Activated gamma-delta T cell treated with Interleukin-2 at 50 U/mL for 16 hours (primary cell): ENCODE data around the gene GTF2H4.

Experiments used
- DNase-seq: peaks from one replicate; pipeline ENCODE4 v3.0.0-alpha.2; 2020

The GTF2H4 gene

DNA sequence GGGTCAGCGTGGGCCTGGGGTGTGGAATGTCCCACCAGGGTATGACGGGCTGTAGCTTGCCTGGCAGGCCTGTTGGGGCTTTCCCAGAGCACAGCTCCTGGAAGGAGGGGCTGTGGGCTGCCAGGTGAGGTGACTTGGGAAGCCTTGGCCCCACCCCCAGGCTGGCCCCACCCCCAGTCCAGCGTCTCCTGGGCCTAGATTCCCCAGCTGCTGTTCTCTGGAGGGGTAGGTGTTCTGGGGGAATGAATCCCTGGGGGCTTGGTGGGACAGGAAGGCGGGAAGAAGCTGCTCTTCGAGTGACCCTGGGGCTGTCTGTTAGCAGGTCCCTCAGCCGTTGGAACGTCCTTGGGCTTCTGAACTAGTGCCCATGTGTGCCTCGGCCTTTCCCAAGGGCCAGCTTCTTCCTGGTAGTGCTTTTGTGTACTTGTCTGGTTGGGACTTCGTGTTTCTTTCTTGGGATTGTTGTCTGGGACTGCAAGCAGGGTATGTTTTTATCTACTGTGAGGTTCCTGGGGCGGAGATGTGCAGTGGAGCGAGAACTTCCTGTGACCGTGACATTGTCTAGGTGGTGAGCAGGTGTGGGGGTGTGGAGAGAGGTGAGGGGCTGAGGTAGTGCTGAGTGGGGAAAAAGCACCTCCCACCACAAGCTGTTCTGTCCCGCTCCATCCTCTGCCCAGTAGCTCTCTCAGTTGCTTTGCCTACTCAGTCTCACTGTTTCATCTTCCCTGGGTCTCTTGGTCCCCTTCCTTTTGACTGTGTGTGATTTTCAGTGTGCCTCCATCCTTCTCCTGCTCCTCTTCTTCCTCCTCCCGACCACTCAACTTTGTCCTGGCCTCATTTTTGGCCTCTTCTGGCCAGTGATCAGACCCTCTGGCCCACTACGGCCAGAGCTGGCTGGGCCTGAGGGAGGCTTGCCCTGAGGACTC lies 25.0 kb upstream of the GTF2H4 start:
- no peak for DNase-seq

DNA sequence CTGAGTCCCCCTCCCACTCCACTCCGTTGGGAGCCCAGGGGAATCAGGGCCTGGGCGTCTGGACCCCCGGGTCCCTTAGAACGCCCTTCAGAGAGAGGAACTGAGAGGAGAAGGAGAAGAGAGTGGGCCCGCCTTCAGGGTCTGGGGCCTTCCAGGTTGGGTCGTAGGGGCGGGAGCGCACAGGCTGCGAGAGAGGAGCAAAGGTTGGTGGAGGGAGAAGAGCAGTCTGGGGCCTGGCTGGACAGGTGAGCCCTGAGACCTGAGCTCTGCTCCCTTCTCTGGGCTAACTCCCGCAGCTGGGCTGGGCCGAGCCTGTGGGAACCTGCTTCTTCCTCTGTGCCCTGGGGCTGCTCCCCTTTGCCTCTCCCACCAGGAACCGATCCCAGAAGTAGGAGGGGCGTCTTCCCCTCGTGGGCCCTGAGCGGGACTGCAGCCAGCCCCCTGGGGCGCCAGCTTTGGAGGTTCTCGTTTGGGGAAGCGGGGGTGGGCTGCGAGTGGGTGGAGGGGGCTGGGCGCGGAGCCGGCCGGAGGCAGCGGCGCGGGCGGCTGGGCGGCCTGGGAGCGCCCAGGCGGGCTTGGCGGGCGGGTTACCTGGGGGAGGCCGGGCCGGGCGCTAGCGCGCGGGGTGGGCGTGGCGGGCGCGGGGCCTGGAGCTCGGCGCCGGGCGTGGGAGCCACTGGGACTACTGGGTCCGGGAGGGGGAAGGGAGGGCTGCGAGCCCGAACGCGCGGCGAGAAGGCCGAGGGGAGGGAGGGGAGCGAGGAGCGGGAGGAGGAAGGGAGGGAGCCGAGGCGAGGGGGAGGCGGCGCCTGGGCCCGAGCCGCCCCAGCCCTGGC lies 24.1 kb upstream of the GTF2H4 start, which contains the start of gene DDR1:
Gene DDR1 (plus strand): TSS at position 835 of the 836 bp plus-strand sequence. CDS start 4,211 bp downstream, outside the sequence.
- peak; percentile 28 for DNase-seq

DNA sequence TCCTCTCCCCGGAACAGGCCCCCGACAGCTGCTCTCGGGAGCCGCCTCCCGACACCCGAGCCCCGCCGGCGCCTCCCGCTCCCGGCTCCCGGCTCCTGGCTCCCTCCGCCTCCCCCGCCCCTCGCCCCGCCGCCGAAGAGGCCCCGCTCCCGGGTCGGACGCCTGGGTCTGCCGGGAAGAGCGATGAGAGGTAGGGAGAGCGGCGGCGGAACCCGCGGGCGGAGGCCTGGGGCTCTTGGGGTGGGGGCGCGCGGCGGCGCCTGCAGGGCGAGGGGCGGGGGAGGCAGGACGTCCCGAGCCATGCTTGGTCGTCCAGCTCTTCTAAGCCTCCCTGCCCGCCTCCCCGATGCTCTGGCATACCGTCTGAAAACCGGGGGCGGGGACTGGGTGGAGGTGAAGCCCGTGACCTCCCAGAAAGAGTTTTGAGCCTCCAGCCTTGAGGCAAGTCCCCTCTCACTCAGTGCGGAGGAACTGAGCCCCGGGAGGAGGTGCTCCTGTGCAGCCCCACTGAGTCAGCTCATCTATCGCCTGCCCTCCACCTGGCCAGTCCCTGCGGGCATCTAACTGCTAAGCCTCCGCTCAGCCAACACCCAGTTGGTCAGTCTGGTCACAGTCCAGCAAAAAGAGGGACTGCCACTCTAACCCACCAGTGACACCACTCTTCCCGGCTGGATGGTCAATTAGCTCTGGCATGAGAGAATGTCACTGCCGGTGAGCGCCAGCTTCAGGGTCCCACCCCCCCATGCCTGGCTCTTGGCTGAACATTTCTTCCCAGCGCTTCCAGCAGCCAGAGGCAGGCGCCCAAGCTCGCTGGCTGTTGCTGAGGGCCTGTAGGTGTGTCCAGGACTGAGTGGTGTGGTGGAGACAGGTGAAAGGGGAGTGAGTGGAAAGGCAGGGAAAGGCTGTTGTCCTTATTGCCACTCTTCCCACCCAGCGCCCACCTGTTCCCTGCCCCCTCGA lies 23.2 kb upstream of the GTF2H4 start:
- peak; percentile 22 for DNase-seq

DNA sequence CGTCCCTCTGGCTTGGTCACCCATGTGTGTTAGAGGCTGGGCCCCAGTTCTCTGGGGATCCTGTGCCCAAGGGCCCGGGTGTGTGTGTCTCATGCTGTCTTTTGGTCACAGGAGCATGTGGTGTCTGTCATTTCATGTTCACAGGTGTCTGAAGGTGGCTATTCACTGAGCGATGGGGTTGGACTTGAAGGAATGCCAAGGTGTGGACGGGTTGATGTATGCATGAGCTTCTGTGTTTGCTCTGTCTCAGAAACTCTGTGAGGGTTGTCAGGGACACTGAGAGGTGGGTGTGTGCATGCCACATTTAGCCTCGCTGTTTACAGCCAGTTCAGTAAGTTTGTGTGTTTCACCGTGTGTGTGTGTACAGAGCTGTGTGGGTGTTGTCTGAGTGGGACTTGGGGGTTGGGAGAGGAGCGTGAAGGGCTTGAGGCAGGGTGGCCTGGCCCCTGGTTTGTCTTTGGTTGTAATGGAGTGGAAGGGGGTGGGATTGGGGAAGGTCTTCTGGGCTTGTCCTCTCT lies 22.5 kb upstream of the GTF2H4 start:
- no peak for DNase-seq

DNA sequence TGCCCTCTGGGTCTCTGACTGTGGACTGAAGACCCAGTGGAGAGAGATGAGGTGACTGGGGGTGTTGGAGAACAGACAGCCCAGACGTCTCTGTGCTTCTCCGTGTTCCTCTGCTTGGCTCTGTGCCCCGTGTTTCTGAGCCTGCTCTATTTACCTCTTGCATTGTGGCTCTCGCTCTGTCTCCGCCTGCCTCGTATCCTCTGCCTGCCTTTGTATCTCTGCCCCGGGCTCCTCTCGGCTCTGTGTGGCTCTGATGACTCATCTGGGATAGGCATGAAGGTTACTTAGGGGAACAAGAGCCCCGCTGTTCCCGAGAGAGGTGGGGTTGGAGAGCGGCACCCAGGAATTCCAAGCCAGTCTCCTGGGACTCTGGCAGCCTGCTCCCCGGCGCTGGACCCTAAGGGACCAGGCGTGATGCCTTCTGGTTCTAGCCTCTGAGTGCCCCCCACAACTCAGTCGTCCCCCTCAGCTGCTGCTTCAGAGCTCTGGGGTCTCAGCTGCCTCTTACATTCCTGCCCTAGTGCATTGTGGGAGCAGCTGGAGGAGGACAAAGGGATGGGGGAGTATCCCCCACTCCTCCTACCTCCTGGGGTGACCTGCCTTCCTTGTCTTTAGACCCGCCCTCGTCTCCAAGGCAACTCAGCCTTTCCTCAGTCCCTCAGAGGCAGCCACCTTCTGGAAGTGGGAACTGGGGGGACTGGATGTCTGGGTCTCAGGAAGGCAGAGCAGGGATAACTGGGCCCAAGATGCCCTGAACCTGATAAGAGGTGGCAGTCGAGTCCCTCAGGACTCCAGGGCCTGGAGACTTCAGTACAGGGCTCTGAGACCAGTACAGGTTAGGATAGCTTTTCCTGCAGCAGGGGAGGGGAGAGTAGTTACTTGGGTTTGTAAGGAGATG lies 21.8 kb upstream of the GTF2H4 start:
- DNase-seq: no peak

DNA sequence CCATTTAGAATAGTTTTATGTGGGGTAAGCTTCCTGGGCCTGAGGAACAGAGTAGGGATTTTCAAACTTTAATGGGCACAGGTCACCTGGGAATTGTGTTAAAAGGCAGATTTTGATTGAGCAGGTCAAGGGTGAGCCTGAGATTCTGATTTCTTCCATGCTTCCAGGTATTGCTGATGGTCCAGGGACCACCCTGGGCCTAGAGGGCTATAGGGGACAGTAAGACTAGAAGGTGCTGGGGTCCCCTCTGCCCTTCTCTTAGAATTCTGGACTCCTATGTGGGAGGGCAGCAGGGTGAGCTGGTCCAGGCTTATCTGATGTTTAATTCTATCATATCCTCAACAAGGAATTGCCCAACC lies 21.1 kb upstream of the GTF2H4 start:
- DNase-seq: no peak

DNA sequence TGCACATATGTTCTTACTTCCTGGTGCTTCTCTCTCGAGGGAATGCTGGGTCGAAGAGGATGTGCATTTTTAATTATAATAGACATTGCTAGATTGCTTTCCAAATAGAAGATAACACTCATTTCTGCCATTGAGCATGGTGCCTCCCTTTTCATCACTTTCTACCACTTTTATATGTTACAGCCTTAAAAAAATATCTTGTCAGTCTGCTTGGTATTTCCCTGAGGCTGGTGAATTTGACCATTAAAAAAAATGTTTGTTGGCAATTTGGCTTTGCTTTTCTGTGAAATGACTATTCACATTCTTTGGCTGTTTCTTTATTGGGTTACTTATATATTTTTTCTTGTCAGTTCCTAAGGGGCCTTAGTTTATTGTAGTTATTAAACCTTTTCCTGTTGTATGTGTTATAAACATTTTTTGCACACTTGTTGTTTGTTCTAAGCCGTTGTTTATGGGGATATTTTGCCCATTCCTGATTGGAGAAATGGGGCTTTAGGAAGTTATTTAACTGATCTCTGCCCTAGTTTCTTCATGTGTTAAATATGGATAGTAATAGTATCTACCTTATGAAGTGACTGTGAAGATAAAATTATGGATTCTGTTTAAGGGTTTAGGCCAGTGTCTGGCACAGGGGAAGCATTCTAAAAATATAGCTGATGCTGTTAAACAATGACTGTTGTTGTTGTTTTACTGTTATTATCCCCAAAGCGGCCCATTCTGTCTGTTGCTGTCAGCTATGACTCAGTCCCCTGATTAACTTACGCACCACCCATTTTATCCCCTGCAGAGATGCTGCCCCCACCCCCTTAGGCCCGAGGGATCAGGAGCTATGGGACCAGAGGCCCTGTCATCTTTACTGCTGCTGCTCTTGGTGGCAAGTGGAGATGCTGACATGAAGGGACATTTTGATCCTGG lies 19.8 kb upstream of the GTF2H4 start:
- DNase-seq: no peak

DNA sequence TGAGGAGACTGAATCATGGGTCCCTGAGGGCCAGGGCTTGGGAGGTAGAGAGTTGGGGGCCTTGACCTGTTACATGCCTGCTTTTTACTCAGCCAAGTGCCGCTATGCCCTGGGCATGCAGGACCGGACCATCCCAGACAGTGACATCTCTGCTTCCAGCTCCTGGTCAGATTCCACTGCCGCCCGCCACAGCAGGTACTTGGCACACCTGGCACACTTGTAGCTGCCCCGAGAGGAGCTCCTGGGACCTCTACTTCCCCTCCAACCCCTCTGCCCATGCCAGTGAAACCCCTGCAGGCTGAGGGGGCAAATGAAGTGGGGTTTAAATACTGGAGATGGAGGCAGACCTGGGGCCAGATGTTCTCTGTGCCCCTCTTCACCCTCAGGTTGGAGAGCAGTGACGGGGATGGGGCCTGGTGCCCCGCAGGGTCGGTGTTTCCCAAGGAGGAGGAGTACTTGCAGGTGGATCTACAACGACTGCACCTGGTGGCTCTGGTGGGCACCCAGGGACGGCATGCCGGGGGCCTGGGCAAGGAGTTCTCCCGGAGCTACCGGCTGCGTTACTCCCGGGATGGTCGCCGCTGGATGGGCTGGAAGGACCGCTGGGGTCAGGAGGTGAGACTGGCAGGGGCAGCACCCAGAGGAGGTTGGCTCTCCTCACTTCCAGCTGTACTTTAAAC lies 19.1 kb upstream of the GTF2H4 start:
- no peak for DNase-seq

DNA sequence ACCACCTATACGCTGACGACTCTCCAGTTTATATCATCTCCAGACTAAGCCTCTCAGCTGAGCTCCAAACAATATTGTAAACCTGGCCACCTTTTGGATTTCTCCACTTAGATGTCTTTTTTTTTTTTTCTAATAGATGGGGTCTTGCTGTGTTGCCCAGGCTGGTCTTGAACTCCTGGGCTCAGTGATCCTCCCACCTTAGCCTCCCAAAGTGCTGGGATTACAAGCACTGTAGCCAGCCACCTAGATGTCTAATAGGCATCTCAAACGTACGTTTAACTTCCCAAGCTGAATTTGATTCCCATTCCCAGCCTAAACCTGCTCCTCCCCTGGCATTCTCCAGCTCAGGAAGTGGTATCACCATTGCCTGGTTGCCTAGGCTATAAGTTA lies 18.5 kb upstream of the GTF2H4 start:
- DNase-seq: no peak

DNA sequence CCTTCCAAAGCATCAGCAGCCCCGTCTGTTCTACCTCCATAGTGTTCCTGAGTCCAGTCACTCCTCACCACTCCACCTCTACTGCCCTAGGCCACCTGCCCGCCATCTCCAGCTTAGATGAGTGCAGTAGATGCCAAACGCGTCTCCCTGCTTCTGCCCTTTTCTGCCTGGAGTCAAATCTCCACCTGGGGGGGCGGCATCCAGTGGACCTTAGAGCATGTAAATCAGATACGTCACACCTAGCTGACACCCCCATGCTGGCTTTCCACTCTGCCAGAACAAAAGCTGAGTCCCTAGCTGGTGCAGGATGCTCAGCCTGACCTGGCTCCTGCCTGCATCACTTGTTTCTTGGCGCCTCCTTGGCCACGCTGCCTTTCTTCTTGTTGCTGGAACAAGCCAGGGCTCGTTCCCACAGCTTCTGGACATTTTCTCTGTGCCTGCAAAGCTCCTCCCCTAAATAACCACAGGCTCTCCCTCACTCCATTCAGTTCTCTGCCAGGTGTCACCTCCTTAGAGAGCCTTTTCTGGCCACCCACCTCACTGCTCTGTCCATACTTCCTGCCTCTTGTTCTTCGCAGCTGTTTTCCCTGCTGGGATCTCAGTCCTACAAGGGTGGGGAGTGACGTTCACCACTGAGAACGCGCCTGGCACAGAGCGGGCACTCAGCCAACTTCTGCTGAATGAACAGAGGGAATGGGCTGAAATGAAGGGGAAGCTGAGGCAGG lies 17.9 kb upstream of the GTF2H4 start:
- no peak for DNase-seq

DNA sequence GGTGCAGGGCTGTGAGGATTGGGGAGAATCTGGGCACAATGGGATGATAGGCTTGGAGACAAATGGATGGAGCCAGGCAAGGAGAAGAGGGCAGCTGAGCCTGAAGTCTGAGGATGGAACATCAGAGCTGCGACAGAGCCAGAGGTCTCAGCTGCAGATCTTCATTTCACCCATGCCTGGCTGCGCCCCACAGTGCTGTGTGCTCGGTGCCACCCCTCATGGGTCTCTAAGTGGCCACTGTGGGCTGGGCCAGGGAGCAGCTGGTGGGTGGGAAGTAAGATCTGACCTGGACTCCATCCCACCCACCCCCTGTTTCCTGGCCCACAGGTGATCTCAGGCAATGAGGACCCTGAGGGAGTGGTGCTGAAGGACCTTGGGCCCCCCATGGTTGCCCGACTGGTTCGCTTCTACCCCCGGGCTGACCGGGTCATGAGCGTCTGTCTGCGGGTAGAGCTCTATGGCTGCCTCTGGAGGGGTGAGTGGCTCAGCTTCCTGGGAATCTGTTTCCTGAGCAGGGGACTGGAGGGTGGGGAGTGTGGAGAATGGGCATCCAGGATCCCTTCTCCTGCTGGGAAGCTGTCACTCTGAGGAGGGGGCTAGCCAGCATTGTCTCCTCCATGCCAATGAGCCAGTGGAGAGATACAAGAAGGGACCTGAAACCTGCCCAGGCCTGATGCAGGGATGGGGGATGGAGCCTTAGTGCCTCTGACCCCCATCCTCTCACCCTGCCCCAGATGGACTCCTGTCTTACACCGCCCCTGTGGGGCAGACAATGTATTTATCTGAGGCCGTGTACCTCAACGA lies 17.2 kb upstream of the GTF2H4 start:
- no peak for DNase-seq

DNA sequence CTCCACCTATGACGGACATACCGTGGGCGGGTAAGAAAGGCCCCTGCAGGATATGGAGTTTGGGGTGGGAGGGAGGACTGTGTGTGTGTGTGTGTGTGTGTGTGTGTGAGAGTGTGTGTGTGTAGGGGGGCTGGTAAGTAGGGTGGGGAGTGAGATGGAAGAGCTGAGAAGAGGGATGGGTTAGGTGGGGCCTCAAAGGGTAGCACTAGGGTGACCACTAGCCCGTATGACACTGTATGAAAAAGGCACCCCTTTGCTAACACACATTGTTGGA lies 16.6 kb upstream of the GTF2H4 start:
- no peak for DNase-seq

DNA sequence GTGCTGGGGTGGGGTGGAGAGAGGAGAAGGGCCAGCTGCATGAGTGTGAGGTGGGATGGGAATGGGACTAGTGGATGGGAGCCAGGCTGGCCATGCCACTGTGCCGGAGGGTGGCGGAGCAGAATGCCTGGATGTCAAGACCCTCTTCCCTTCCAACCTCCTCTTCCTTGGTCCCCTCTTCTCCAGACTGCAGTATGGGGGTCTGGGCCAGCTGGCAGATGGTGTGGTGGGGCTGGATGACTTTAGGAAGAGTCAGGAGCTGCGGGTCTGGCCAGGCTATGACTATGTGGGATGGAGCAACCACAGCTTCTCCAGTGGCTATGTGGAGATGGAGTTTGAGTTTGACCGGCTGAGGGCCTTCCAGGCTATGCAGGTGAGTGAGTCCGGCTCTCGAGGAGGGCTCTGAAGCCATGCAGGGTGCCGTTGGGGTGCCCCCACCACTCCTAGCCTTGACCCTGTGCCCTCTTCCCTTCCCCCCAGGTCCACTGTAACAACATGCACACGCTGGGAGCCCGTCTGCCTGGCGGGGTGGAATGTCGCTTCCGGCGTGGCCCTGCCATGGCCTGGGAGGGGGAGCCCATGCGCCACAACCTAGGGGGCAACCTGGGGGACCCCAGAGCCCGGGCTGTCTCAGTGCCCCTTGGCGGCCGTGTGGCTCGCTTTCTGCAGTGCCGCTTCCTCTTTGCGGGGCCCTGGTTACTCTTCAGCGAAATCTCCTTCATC lies 16.0 kb upstream of the GTF2H4 start:
- DNase-seq: no peak

DNA sequence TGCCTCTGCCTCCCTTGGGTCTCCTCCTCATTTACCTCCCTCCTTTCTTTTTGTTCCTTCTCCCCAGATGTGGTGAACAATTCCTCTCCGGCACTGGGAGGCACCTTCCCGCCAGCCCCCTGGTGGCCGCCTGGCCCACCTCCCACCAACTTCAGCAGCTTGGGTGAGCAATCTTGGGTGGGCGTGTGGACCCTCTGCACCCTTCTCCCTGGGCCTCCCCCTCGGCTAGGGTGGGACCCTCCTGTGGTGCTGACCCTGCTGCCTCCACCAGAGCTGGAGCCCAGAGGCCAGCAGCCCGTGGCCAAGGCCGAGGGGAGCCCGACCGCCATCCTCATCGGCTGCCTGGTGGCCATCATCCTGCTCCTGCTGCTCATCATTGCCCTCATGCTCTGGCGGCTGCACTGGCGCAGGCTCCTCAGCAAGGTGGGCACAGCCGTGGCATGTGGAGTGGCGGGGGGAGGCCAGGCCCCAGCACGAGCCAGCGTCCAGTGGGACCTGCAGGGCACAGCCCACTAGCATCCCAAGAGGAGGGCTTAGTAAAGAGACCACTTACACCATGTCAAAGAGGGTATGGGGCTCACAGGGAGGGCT lies 14.9 kb upstream of the GTF2H4 start:
- DNase-seq: no peak

DNA sequence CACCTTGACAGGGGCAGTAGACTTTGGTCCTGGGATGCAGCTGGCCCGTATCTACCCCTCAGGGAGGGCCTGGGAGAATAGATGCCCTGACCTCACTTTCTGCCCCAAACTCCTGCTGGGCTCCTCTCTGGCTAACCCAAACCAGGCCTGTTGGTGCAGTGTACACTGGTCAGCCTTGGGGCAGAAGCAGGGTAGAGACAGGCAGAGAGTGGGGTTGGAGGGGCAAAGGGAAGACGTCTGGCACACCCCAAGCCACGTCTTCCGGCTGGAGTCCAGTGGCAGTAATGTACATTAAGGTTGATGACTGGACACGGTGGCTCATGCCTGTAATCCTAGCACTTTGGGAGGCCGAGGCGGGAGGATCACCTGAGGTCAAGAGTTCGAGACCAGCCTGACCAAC lies 14.3 kb upstream of the GTF2H4 start:
- DNase-seq: no peak

DNA sequence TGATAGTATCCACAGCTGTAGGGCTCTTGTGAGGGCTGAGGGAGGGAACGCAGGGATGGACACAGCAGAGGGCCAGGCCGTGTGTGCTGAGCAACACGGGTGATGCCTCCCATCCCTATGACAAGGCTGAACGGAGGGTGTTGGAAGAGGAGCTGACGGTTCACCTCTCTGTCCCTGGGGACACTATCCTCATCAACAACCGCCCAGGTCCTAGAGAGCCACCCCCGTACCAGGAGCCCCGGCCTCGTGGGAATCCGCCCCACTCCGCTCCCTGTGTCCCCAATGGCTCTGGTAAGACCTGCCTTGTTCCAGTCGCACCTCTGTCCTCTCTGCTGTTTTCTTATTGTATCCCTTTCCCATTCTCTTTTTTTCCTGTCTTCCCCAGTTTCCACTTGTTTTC lies 13.6 kb upstream of the GTF2H4 start:
- DNase-seq: no peak

DNA sequence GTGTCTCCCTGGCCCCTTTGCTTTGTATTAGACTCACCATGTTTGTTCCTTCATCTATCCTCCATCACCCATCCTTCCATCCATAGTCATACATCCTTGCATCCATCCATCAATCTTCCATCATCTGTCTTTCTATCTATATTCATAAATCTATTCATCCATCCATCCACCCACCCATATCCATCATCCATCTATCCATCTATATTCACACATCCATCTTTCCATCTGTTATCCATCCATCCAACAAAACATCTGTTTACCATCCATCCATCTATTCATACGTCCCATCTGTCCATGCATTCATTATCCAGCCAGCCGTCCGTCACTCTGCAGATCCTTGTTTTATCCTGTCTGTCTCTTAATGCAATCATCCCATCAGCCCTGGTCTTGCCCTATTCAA lies 13.1 kb upstream of the GTF2H4 start:
- no peak for DNase-seq
